Measurements from ENCODE around the gene SECISBP2.
"Not testable (repeated sequence)": the region's sequence is repeated elsewhere in the genome, so short reads cannot be mapped to it uniquely, and the experiment has no call there.

Gene SECISBP2

DNA sequence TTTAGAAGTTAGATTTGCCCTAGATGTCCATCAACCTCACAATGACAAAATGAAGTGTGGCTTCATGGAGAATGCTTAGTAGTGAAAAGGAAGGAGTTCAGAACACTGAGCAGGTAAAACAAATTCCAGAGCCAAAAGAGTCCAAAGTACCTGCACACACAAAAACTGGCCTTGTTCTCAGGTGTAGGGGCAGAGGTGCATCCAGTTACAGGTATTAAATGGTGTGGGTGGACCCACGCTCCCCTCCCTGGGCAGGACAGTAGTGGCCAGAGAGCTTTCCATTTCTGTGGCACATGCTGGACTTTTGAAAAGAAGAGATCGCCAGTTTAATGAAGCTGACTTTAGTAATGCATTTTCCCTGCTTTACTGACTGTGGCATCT, 47.2 kb downstream of the SECISBP2 start:
- no peak for DNase-seq

DNA sequence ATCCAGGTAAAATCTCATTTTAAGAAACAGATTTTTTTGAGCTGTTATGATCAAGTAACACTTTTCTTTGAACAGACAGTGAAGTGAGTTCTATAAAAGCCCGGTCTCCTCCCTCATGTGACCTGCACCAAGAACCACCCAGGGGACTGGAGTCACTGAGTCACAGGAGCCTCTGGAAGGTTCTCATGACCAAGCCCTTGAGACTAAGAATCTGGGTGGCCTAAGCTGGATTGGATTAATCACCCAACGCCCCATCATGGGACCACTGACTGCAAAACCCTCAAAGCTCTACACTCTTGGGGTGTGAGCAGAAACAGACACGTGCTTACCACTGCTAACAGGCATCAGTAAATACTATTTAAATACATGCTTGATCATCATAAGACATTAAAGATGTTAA, 48.4 kb downstream of the SECISBP2 start:
- no peak for DNase-seq

DNA sequence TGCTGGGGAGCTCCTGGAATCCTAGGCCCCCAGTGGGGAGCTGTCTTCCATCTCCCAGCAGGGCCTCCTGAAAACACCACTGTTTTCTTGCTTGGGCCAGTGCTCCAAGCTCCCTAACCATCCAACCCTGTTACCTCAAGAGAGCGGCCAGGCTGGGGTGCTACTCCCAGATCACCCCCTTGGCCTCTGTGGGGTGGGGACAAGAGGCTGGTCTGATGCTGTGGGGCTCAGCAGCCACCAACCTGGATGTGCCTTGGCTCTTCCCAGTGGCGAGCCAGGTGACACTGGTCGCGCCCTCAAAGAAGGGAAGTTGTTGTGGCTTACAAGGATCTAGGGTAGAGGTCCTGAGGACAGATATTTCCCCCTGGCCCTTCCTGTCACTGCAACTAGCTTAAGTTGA, 49.0 kb downstream of the SECISBP2 start:
- no peak for DNase-seq

DNA sequence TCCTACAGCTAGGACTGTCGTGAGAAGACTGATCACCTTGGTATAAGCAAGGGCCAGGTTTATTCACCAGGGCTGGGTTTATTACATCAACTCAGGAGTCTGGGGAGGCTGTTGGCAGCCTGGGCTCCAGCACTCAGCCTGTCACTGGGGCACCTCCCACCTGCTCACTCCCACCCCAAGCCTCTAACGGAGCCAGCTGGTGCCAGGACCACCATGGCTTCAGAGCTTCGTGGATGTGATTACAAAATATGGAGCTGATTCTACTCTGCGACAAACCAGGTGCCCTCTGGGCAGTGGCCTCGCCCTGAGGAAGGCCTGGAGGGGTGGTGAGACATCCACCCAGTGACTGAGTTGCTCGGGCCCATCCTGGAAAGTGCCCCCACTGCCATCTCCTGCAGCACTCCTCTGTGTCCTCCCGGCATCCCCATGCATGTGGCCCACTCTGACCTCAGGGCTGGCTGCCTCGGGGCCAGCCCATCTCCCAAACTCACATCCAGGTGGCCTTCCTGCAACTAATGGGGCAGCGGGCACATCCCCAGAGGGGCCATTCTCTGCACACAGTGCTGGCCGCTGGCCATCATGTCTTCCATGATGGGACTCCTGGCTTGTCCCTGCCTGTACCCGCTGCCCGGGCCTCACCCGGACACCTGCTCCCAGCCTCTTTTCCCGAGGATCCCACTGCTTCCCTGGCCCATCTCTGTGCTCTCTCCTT, 49.6 kb downstream of the SECISBP2 start:
- DNase-seq: no peak

DNA sequence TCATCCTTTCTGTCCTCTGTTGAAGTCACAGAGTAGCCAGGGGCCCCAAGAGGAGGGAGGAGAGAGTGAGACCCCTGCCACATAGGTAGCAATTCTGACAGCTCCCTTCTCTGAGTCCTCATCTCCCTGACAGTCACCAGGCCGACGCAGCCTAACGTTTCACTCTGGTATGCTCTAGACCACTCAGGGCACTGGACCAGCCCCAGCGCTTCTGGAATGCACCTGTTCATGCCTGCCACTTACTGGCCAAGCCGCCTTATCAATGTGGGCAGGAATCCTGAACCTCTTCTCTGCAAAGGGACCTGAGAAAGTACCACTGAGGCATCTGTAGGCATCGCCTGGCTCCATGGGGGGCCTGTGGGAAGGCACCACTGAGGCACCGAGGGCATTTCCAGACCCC, 50.2 kb downstream of the SECISBP2 start:
- DNase-seq: no peak

DNA sequence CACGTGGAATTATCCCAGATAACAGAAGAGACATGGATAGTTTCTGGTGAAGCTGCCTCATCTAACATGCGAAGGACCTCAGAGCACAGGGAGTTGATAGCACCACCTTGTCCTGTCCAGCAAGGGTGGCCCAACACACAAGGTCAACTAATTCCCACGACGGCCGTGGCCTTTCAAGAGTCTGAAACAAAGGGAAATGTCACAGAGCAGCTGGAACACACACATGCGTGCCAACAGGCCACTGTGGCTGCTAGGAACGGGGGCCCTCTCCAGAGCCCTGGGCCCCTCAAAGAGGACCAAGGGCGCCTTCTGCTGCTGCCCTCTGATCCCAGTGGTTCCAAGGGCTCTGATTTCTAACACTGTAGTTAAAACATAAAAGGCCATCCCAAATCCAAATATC, 50.7 kb downstream of the SECISBP2 start:
- DNase-seq: no peak

DNA sequence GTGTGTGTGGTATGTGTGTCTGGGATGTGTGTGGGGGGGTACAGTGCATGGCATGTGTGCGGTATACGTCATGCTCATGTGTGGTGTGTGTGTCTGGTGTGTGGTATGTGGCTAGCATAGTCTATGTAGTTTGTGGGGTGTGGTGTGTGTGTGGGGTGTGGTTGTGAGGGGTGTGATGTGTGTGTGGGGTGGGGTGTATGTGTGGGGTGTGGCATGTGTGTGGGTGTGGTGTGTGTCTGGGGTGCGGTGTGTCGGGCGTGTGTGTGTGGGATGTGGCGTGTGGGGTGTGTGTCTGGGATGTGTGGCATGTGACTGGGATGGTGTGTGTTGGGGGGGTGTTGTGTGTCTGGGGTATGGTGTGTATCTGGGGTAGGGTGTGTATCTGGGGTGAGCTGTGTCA, 52.3 kb downstream of the SECISBP2 start:
- DNase-seq: no peak

DNA sequence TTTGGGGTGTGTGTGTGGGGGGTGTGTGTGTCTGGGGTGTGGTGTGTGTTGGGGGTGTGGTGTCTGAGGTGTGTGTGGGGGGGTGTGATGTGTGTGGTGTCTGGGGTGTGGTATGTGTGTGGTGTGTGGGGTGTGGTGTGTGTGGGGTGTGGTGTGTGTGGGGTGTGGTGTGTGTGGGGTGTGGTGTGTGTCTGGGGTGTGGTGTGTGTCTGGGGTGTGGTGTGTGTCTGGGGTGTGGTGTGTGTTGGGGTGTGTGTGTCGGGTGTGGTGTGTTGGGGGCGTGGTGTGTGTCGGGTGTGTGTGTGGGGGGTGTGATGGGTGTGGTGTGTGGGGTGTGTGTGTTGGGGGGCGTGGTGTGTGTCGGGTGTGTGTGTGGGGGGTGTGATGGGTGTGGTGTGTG, 53.5 kb downstream of the SECISBP2 start:
- not testable (repeated sequence) for DNase-seq

DNA sequence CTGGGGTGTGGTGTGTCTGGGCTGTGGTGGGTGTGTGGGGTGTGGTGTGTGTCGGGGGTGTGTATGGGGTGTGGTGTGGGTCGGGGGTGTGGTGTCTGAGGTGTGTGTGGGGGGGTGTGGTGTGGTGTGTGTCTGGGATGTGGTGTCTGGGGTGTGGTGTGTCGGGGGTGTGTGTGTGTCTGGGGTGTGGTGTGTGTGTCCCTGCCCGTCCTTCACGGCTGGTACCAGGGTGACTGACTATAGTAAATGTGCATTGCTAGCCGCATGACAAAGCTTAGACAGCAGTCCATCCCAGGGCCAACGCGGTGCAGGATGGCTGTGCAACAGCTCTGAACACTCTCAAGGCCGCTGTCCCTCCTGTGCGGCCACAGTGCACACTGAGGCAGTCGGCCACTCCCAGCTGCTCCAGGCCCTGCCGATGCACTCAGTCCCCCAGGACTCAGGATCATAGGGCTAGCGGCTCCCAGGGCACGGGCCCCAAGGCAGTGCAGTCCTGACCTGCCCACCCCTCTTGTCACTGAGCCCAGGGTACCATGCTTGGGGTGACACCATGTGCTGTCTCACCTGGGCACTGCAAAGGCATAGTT, 54.0 kb downstream of the SECISBP2 start:
- no peak for DNase-seq

DNA sequence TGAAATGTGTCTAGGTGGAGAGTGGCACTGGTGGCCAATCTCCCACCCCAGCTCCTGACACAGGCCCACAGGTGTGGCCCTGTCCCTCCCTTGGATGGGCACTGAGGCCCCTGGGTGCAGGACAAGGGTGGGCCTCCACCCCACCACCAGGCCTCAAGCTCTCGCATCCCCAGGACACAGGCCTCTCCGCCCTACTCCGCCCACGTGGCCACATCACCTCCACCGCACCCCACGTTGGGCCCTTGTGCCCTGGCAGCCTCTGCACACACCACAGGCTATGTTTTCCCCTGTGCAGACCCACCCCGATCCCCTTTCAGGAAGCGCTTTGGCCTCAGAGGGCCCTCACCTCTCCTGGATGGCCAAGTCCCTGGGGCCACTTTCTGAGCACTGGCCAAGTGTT, 54.7 kb downstream of the SECISBP2 start:
- no peak for DNase-seq

DNA sequence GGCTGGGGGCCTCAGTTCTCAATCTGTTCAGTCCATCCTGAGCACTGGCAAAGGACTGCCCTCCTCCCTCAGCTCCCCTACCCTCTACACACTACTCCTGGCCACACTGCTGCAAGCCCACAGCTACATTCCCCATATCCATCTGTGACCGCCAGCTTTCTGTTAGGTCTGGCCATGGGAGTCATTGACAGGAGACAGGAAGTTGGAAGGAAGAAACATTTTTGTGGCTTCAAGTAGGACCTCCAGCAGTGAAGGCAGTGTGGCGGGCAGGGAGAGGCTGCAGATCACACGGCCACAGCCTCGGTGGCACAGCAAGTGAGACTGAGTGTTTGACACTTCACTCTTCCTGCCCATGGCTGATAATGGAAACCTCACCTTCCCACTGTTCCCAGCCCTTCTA, 55.9 kb downstream of the SECISBP2 start:
- DNase-seq: no peak

DNA sequence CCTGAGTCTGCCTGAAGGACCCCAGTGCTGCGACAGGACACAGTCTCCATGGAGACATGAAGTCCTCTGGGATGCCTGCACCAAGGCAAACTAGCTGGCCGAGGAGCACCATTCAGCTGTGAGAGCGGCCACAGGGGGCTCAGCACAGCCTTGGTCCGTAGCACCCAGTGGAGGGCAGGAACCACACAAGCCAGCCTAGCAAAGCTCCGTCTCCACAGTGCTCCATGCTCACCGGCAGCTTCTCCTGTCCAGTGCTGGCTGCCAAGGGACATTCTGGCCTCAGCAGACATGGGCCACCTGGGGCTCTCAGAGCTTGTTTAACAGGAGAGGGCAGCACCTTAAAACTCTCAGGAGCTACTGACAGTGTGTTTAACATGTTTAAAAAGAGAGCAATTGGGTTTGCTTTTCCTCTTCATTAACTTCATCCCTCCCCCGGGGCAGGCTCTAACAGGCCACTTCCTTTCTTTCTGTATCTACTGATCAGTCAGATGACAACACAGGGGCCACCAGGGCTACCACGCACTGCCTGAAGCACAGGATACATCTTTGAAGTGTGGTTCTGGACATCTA, 57.0 kb downstream of the SECISBP2 start:
- no peak for DNase-seq

DNA sequence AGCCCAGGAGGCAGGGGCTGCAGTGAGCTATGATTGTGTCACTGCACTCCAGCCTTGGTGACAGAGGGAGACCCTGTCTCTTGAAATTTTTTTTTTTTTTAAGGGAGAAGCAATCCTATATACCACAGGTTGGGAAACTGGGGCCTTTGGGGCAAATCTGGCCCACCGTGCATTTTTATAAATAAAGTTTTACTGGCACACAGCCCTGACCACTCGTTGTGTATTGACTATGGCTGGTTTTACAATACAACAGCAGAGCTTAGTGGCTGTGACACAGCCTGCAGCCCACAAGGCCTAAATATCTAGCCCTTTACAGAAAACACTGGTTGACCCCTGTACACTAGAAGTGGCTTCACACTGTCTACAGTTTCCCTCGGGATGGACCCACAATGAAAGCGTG, 58.0 kb downstream of the SECISBP2 start:
- no peak for DNase-seq

DNA sequence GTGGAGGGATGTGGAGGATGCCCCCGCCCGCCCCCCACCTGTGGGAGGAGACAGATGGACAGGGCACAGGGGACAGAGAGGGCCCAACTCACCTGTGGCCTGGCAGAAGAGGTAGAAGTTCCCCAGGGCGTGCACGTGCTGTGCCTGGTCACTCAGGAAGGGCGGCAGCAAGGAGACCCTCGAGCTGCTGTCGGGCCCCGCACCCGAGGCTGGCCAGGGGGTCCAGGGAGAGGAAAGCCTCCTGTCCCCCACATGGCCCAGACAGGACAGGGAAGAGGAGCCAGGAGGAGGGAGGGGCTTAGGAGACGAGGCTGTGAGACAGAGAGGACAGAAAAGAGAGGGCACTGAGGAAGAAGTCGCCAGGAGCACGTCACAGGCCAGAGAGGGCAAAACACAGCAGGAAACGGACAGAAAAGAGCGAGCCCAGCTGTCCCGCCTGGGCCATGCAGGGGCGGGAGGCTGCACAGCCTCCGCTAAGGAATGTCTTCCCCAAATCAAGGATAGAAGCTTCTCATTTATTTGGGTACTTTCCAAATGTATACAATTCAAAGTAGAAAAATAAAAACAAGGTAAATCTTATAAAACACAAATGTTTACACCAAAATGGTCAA, 58.5 kb downstream of the SECISBP2 start:
- DNase-seq: no peak

DNA sequence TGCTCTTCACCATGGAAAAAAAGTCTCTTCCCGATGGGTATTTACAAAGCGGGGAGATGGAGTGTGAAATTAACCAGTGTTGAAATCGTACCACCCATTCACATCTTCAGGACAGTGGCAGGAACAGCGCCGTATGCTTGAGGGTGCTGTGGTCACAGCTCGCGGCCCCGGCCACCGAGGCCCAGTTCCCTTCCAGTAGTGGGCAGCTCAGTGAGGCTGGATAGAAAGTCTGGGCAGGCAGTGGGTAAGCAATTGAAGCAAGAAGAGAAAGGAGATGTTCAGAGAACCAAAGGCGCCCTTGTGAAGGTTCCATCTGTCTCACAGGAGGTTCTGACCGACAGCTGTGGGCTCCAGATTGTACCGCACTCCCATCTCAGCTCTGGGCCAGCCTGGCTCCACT, 59.1 kb downstream of the SECISBP2 start:
- DNase-seq: no peak

DNA sequence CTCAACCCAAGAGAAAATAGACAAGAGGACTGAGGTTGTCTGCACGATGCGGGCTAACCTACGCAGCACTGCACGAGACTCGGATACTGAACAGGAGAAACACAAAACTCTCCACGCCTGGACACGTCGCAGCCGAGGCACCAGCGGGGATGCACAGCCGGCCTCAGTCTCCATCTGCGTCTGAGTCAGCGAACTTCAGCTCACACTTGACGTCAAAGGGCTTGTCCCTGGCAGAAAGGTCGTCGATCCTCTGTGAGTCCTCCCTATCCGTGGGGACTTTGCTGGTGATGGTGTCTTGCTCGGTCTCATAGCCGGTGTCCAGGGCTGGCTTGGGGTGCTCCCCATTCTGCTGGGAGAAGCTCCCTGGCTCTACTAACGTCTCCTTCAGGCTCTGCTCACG, 60.2 kb downstream of the SECISBP2 start:
- DNase-seq: no peak

DNA sequence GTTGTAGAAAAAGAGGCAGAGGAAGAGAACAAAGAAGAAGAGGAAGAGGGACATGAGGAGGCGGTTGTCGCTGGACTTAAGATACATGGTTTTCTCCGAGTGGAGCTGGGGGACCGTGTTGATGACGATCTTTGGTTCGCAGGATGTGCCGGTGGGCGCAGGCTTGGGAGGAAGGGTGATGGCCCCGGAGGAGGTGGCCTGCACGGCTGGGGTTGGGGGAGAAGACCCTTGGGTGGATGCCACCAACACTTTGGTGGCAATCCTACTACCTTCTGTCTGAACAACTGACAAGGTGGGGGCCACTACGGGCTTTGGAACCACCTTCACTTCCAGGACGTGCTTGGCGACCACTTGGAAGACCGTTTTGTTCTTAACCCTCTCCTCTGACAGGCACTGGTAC, 60.7 kb downstream of the SECISBP2 start:
- DNase-seq: no peak

DNA sequence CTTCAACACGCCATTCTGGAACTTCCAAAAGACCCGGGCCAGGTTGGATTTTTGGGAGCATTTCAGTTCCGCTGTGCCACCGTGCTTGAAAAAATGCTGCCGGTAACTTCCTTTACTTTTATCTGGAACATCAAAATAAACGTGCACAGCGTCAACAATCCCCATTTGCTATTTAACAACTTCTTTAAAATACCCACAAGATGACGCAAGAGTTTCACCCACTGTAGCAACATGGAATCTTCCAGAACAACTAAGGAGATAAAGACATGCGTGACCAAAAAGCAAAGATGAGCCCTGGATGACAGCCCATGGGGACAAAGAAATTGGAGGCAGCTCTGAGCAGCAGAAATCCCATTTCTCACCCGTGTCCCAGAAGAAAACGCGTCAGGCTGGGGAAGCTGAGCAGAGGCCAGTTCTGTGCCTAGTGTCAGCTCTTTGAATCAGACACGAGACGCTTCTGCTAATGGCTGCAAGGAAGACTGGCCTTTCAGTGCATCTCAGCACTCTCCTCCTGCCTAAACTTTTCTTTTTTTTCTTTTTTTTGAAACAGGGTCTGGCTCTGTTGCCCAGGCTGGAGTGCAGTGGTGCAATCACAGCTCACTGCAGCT, 61.3 kb downstream of the SECISBP2 start:
- DNase-seq: no peak

DNA sequence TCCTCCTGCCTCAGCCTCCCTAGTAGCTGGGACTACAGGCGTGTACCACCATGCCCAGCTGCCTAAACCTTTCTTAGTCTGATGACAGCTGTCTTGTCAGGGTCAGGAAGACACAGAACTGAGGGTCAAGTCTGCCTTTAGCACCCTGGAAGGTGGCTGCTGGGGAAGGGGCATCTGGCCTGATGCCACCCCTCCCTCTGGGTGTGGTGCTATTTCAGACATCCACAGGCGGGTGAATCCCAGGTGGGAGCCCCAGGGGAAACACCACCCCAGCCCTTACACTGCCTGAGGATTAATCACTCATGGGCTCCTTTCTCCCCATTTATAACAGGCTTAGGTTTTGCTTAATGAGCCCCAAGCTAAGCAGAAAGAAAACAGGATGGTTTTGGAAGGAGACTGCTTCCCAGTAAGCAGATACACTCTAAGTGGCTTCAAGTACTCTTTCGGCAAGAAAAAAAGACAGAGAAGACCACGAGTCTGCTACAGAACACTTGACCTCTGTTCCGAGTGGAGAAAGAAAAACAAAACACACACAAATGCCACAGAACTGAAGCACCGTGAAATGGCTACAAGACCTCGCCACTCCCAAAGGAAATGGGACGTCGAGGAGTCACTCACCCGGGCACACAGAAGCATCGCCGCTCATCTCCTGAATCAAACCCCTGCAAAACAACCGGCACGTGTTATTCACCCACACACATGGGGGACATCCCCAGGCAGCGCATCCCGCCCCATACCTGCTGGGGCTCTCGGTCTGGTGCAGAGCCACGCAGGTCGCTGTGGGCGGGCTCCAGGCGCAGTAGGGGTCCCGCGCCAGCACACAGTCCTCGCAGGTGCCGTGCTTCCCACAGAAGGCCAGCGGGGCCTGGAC, 62.4 kb downstream of the SECISBP2 start:
- no peak for DNase-seq

DNA sequence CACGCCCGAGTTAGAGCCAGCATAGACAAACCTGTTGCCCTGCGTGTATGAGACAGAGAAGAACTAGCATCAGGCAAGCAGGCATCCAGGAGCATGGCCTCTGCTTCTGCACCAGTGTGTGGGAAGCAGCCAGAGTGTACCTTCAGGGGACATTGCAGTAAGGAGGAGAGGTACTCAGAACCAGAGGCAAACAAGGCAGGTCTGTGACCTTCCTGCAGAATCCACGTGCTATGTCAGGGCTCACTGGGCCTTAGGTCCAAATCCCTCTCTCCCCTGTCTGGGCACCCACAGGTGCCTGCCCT, 63.0 kb downstream of the SECISBP2 start:
- DNase-seq: no peak

DNA sequence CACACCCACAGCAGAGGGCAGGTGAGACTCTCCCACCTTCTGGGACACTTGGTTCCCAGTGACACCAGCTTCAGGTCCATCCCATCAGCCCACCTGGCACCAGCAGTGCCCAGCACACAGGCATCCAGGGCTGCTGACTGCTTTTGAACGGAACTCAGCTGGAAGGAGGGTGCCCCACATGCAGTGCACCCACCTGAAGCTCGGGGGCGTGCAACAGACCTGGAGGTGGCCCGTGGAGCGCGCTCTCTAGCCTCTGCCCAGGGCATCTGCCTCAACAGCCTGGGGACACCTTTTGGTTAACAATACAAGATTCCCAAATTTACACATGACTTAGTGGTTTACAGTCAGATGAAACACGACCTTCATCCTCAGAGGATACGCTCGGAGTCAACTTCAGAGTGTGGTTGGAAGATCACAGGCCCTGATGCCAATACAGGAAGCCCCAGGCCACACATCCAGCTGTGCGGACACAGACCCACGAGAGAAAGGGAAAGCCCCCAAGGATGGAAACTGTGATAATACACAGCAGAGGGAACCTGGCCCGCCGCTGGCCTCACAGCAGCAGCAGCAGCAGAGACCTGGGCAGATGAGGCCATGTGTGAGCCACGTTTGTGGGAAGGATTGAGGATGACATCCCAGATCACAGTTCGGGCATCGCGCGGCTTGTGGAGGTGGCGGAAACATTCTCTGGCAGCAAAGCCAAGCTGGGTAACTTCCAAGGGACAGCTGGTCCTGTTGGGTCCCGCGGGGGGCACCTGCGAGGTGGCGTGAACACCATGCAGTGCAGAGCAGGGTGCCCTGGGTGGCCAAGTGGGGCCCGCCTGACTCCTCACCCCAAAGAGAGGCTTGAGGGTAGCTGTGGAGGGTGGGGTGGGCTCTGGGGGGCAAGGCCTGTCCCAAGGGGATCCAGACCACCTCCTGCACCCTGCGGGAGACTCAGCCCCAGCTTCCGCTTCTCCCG, 64.0 kb downstream of the SECISBP2 start:
- peak in 1 of 2 donors; percentile 20 for DNase-seq

All from stimulated activated CD4-positive, alpha-beta T cell treated with anti-CD3 and anti-CD28 coated beads, Interleukin-2, amount 100 ng/mL, for 48 hours (primary cell).